Activated CD4-positive, alpha-beta T cell treated with anti-CD3 and anti-CD28 coated beads for 36 hours (primary cell): Measurements from ENCODE around the gene DNAH14. TPM values are rescaled to one million over a fixed set of nuclear protein-coding genes. Genes with fewer than 3 reads are reported as not detected.
"Not testable (repeated sequence)": the region's sequence is repeated elsewhere in the genome, so short reads cannot be mapped to it uniquely, and the experiment has no call there.

Experiments
- ATAC-seq: fragments of 200-7000 bp; cut with Tn5 transposase; one replicate; pipeline ENCODE4 v1.10.0; 2021; ENCODE audit warnings: mild to moderate bottlenecking, moderate library complexity
- CTCF ChIA-PET: fragments of 350-600 bp; sonication (Branson Sonifier 250); formaldehyde crosslinking; loops from one replicate; lab custom pipeline; 2021; ENCODE audit warnings: antibody characterized with exemption; lab: Charles Lee
- POLR2A ChIA-PET: fragments of 350-600 bp; sonication (Branson Sonifier 250); formaldehyde crosslinking; loops from one replicate; lab custom pipeline; 2021; ENCODE audit warnings: antibody characterized with exemption, inconsistent platforms; lab: Charles Lee
- DNase-seq: peaks from one replicate; pipeline ENCODE4 v3.0.0-alpha.2; 2020
- H3K27ac Mint-ChIP-seq: one replicate; pipeline ENCODE4 v1.8.0; 2021; ENCODE audit warnings: mixed read lengths
- H3K27me3 Mint-ChIP-seq: one replicate; pipeline ENCODE4 v1.8.0; 2021; ENCODE audit warnings: mixed read lengths
- H3K36me3 Mint-ChIP-seq: one replicate; pipeline ENCODE4 v1.8.0; 2021; ENCODE audit warnings: low read depth, mixed read lengths
- H3K4me1 Mint-ChIP-seq: one replicate; pipeline ENCODE4 v1.8.0; 2021; ENCODE audit warnings: mixed read lengths
- H3K4me3 Mint-ChIP-seq: one replicate; pipeline ENCODE4 v1.8.0; 2021; ENCODE audit warnings: mild to moderate bottlenecking, moderate library complexity, mixed read lengths
- H3K9me3 Mint-ChIP-seq: one replicate; pipeline ENCODE4 v1.8.0; 2021; ENCODE audit warnings: low read depth, mixed read lengths
- intact Hi-C, 2 experiments: fragments of 100-400 bp; cut with DNase I in 1 of 2; cut with micrococcal nuclease in 1 of 2; formaldehyde crosslinking; loops; one replicate each; pipeline versions ENCODE4 v1.14.2 to v1.15.1; 2022 to 2024; cut with DNase I, micrococcal nuclease
- total RNA-seq, 2 experiments: library from RNA; stranded (reverse); gene quantifications; one replicate each; pipeline ENCODE4 v1.2.3, GENCODE V29; 2021

The DNAH14 gene
- total RNA-seq: 1 to 10 TPM; 1.6 to 2.1 TPM

- intact Hi-C loops: no loop called here
- Mint-ChIP-seq H3K9me3 (peaks cover 25% of the 10 kb centered on the region), H3K27ac (no peak within 1 kb of the TSS), H3K4me1 (no peaks in the 10 kb centered on the region), H3K27me3 (peaks cover 32% of the 10 kb centered on the region), H3K36me3 (peaks cover 12% of the 10 kb centered on the region), H3K4me3 (peak within 1 kb of the TSS; percentile 63)
- ChIA-PET POLR2A (no interaction called here), CTCF (no interaction called here)
- DNase-seq (peak; percentile 50), ATAC-seq (peak; percentile 61)
Observed at GRCh38 chr1:224929335-224930237, at the start of gene DNAH14. Gene DNAH14, plus strand, starts transcription at chr1:224929675. Its CDS starts 23,028 bp downstream, at chr1:224952703.

- peaks cover 10% of the 10 kb centered on the region for H3K9me3 Mint-ChIP-seq
- H3K27me3 Mint-ChIP-seq: peaks cover 18% of the 10 kb centered on the region
- no peaks in the 10 kb centered on the region for H3K36me3 Mint-ChIP-seq
- DNase-seq (no peak), ATAC-seq (no peak)
- POLR2A ChIA-PET: no interaction called here
- CTCF ChIA-PET: no interaction called here
- no peak overlapping the region for H3K27ac Mint-ChIP-seq
- intact Hi-C loops: no loop called here
- H3K4me1 Mint-ChIP-seq: no peaks in the 10 kb centered on the region
- no peak overlapping the region for H3K4me3 Mint-ChIP-seq
Observed at GRCh38 chr1:224880593-224881307, 48.7 kb upstream of the DNAH14 start.

GRCh38 chr1:224881308-224881692, 48.2 kb upstream of the DNAH14 start:
- CTCF ChIA-PET: interaction anchor here (1.0 kb wide), 1 partner anchor 14 kb away, joined by 3 read pairs; no protein-coding TSS in a partner anchor
- not testable (repeated sequence) for H3K36me3 Mint-ChIP-seq, ATAC-seq

GRCh38 chr1:224881762-224882211, 47.7 kb upstream of the DNAH14 start:
- H3K4me3 Mint-ChIP-seq: no peak overlapping the region

More at GRCh38 chr1:224881308-224881692, 48.2 kb upstream of the DNAH14 start:
- DNase-seq, H3K27ac Mint-ChIP-seq, H3K4me3 Mint-ChIP-seq, POLR2A ChIA-PET, H3K4me1 Mint-ChIP-seq, intact Hi-C loops: not testable (repeated sequence)
- H3K9me3 Mint-ChIP-seq: peaks cover 13% of the 10 kb centered on the region
- peaks cover 16% of the 10 kb centered on the region for H3K27me3 Mint-ChIP-seq

GRCh38 chr1:224882264-224882663, 47.2 kb upstream of the DNAH14 start:
- H3K27me3 Mint-ChIP-seq: peaks cover 12% of the 10 kb centered on the region
- CTCF ChIA-PET: interaction anchor here (0.8 to 1.0 kb wide), 2 partner anchors 13 to 67 kb away, joined by 3 read pairs; no protein-coding TSS in a partner anchor
- DNase-seq: no peak
- no peak for ATAC-seq
- H3K36me3 Mint-ChIP-seq: no peaks in the 10 kb centered on the region
- H3K27ac Mint-ChIP-seq: no peak overlapping the region
- H3K4me3 Mint-ChIP-seq: no peak overlapping the region
- peaks cover 14% of the 10 kb centered on the region for H3K9me3 Mint-ChIP-seq
- POLR2A ChIA-PET: no interaction called here
- no peaks in the 10 kb centered on the region for H3K4me1 Mint-ChIP-seq
- intact Hi-C loops: no loop called here

More at GRCh38 chr1:224881762-224882211, 47.7 kb upstream of the DNAH14 start:
- DNase-seq: no peak
- Mint-ChIP-seq H3K4me1 (no peaks in the 10 kb centered on the region), H3K27ac (no peak overlapping the region), H3K9me3 (peaks cover 14% of the 10 kb centered on the region), H3K36me3 (no peaks in the 10 kb centered on the region), H3K27me3 (peaks cover 12% of the 10 kb centered on the region)
- intact Hi-C loops: no loop called here
- ChIA-PET CTCF (interaction anchor here (0.8 to 1.0 kb wide), 2 partner anchors 14 to 67 kb away, joined by 3 read pairs; no protein-coding TSS in a partner anchor), POLR2A (no interaction called here)
- ATAC-seq: no peak

- H3K36me3 Mint-ChIP-seq: no peaks in the 10 kb centered on the region
- peaks cover 14% of the 10 kb centered on the region for H3K9me3 Mint-ChIP-seq
- peaks cover 10% of the 10 kb centered on the region for H3K27me3 Mint-ChIP-seq
- H3K27ac Mint-ChIP-seq: no peak overlapping the region
- DNase-seq (no peak), ATAC-seq (no peak)
- intact Hi-C loops: no loop called here
- H3K4me1 Mint-ChIP-seq: no peaks in the 10 kb centered on the region
- ChIA-PET POLR2A (no interaction called here), CTCF (no interaction called here)
- H3K4me3 Mint-ChIP-seq: no peak overlapping the region
Observed at GRCh38 chr1:224883091-224883490, 46.4 kb upstream of the DNAH14 start.

- POLR2A ChIA-PET: no interaction called here
- no peak for DNase-seq
- intact Hi-C loops: no loop called here
- peaks cover 10% of the 10 kb centered on the region for H3K27me3 Mint-ChIP-seq
- H3K36me3 Mint-ChIP-seq: no peaks in the 10 kb centered on the region
- no peaks in the 10 kb centered on the region for H3K4me1 Mint-ChIP-seq
- H3K9me3 Mint-ChIP-seq: peaks cover 14% of the 10 kb centered on the region
- CTCF ChIA-PET: interaction anchor here (0.6 to 0.7 kb wide), 3 partner anchors 12 to 842 kb away, joined by 3 to 4 read pairs (median 4); no protein-coding TSS in a partner anchor
- H3K27ac Mint-ChIP-seq: no peak overlapping the region
- H3K4me3 Mint-ChIP-seq: no peak overlapping the region
- ATAC-seq: no peak
Observed at GRCh38 chr1:224884361-224884801, 45.1 kb upstream of the DNAH14 start.

GRCh38 chr1:224885376-224885775, 44.1 kb upstream of the DNAH14 start:
- CTCF ChIA-PET, POLR2A ChIA-PET, H3K36me3 Mint-ChIP-seq, DNase-seq, intact Hi-C loops, H3K27ac Mint-ChIP-seq, H3K27me3 Mint-ChIP-seq, H3K4me3 Mint-ChIP-seq, H3K4me1 Mint-ChIP-seq, ATAC-seq: not testable (repeated sequence)
- H3K9me3 Mint-ChIP-seq: peaks cover 14% of the 10 kb centered on the region

- no peak overlapping the region for H3K27ac Mint-ChIP-seq
Observed at GRCh38 chr1:224894915-224895314, 34.6 kb upstream of the DNAH14 start.

GRCh38 chr1:224896130-224896781, 33.2 kb upstream of the DNAH14 start:
- DNase-seq (no peak), ATAC-seq (no peak)
- ChIA-PET POLR2A (no interaction called here), CTCF (interaction anchor here (1.0 to 1.1 kb wide), 2 partner anchors 14 to 18 kb away, joined by 3 read pairs; no protein-coding TSS in a partner anchor)
- intact Hi-C loops: no loop called here
- Mint-ChIP-seq H3K36me3 (no peaks in the 10 kb centered on the region), H3K27ac (no peak overlapping the region), H3K4me1 (no peaks in the 10 kb centered on the region), H3K27me3 (peaks cover 13% of the 10 kb centered on the region), H3K4me3 (no peak overlapping the region), H3K9me3 (peaks cover 4% of the 10 kb centered on the region)

More at GRCh38 chr1:224894915-224895314, 34.6 kb upstream of the DNAH14 start:
- intact Hi-C loops: loop anchor here in 1 of 2 experiments (5.0 kb wide), 1 partner anchor 1373 kb away; no protein-coding TSS in a partner anchor
- no peaks in the 10 kb centered on the region for H3K4me1 Mint-ChIP-seq
- peaks cover 7% of the 10 kb centered on the region for H3K27me3 Mint-ChIP-seq
- peaks cover 4% of the 10 kb centered on the region for H3K9me3 Mint-ChIP-seq
- no peaks in the 10 kb centered on the region for H3K36me3 Mint-ChIP-seq
- no peak for ATAC-seq
- no peak for DNase-seq
- CTCF ChIA-PET: interaction anchor here (1.0 to 1.9 kb wide), 3 partner anchors 13 to 382 kb away, joined by 3 to 6 read pairs (median 5); no protein-coding TSS in a partner anchor
- POLR2A ChIA-PET: no interaction called here
- no peak overlapping the region for H3K4me3 Mint-ChIP-seq
